Astrocyte of the spinal cord (primary cell): Measurements from ENCODE around the gene IGSF9B.

ENCODE experiments used
- DNase-seq: peaks from one replicate; pipeline ENCODE4 v3.0.0; 2011; ENCODE audit warnings: low read depth, low spot score
- H3K4me3 ChIP-seq: 2 replicates; pipeline ENCODE4 v1.5.1; 2011; ENCODE audit warnings: low read depth, mild to moderate bottlenecking, low read length, moderate library complexity
- CTCF ChIP-seq: IDR thresholded peaks from 2 replicates; pipeline ENCODE4 v1.5.1; 2012; ENCODE audit warnings: low read depth, mild to moderate bottlenecking, low read length, inconsistent platforms
- in situ Hi-C: cut with HindIII; loops from 2 replicates; pipeline ENCODE4 v1.10.0; 2017; ENCODE audit warnings: low sequenced_read_pairs

Gene IGSF9B

GRCh38 chr11:133924661-133925060 lies 32.1 kb downstream of the IGSF9B start:
- H3K4me3 ChIP-seq: no peak overlapping the region
- no peak for DNase-seq
- in situ Hi-C loops: no loop called here
- TF ChIP-seq CTCF: no peak

GRCh38 chr11:133922078-133922870 lies 34.5 kb downstream of the IGSF9B start:
- DNase-seq: no peak
- in situ Hi-C loops: no loop called here
- no peak overlapping the region for H3K4me3 ChIP-seq
- TF ChIP-seq CTCF: no peak

GRCh38 chr11:133921513-133921912 lies 35.3 kb downstream of the IGSF9B start:
- in situ Hi-C loops: no loop called here
- no peak overlapping the region for H3K4me3 ChIP-seq
- no peak for TF ChIP-seq CTCF
- no peak for DNase-seq

- no peak overlapping the region for H3K4me3 ChIP-seq
- TF ChIP-seq CTCF: no peak
- in situ Hi-C loops: no loop called here
- no peak for DNase-seq
Measured at GRCh38 chr11:133921026-133921425, 35.7 kb downstream of the IGSF9B start.

- no peak for DNase-seq
- in situ Hi-C loops: no loop called here
- no peak for TF ChIP-seq CTCF
- no peak overlapping the region for H3K4me3 ChIP-seq
Measured at GRCh38 chr11:133920109-133920990, 36.4 kb downstream of the IGSF9B start.

- no peak overlapping the region for H3K4me3 ChIP-seq
- DNase-seq: no peak
- in situ Hi-C loops: no loop called here
- TF ChIP-seq CTCF: no peak
Measured at GRCh38 chr11:133919330-133920108, 37.2 kb downstream of the IGSF9B start.
